HG03135 (cell line): Measurements from ENCODE around the gene CRB1.
A peak's percentile ranks its signal among the peaks of the same experiment; 100 is the strongest.

ENCODE experiments used
- ATAC-seq: cut with Tn5 transposase; IDR thresholded peaks from one replicate; pipeline ENCODE4 v1.9.1; 2021; ENCODE audit warnings: mild to moderate bottlenecking, moderate library complexity; ENCODE audit not compliant: unreplicated experiment

CRB1 gene

DNA sequence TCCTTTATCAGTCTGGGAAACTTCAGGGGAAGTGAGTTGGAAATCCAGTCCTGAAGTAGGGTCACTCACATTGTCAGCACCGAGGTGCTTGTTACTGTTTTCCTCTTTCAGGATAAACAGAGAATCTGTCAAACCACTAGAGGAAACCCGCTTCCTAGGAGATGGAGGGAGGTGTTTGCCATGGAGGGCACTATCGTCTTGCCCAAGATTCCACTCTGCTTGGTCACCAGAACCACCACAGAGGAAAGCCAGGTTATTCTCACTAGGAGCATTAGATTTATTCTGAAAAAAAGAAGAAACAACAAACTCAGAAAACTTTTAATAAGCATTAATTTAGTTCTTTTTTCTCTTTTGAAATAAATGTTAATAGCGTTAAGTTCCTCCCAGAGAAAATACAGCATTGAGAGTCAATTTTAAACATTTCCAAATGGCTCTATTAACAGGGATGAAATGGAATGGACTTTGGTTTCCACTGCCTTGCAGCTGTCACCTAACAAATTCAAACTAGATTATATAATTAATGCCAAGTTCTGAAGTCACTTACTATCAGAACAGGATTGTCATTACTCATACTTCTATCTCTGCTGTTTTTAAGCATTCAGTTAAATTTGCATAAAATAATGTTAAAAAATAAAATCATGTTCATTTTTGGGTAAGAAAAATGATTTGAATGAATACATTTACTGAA, 242.8 kb downstream of the CRB1 start:
- no peak for ATAC-seq

DNA sequence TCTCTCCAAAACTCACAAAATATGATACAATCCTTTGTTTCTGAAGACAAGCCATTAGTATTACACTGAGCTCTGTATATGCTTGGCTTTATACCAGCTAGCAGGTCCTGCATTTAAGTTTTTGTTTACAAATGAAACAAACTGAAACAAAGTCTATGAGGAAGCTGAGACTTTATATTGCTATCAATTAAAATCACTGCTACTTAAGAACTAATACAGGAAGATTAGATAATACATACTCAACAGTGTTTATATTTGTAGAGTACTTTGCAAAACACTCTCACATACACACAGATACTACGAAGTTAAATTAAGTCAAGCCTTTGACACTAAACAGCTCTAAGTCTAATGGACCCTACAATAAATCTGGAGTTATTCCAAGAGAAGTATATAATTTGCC, 247.4 kb downstream of the CRB1 start:
- ATAC-seq, result no peak

DNA sequence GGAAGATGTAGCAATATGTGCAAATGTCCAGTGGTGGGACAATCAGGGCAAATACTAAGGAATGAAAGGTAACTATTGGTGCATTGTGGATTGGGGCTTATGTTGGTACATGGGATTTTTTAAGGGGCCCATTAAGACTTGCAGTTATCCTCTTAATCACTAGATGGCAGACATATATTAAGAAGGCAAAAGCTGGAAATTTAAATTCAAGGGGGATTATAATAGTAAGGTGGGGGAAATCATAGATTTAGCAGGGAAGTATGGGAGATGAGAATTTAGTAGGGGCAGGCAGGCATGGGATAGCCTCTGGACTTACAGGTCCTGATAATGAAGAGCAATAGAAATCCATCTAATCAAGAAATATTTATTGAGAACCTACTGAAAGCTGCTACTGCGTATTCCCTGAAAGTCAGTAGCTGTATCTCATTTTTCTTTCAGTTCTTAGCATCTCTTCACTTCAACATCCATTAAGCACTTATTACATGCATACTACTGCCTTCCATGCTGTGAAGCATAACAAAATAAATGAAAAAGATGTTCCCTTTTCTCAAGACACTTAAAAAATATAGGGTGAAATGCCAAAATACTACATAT, 251.8 kb downstream of the CRB1 start:
- no peak for ATAC-seq

DNA sequence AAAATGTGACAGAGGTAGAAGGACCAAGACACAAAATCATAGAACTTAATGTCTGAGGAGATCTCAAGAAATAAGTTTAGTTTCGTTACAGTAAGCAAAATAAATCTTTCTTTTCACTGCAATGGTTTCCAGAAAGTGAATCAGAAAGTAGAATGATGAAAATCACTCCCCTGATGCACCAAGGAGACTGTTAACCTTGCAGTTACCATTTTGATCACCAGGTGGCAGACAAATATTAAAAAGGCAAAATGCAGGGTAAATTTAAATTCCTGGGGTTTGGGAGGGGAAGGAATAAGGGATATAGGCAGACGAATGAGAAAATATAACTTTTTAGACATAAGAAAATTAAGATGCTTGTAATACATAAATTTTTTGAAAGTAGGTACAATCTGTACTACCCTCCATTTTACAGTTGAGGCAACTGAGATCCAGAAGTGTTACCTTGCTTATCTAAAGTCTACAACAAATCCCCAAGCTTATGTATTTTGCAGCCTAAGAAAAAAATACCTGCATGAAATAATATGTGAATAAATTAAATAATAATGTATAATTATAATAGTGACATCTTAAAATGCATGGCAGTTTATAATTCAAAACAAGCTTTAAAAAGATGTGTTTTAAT, 253.2 kb downstream of the CRB1 start:
- ATAC-seq, result peak; percentile 72

DNA sequence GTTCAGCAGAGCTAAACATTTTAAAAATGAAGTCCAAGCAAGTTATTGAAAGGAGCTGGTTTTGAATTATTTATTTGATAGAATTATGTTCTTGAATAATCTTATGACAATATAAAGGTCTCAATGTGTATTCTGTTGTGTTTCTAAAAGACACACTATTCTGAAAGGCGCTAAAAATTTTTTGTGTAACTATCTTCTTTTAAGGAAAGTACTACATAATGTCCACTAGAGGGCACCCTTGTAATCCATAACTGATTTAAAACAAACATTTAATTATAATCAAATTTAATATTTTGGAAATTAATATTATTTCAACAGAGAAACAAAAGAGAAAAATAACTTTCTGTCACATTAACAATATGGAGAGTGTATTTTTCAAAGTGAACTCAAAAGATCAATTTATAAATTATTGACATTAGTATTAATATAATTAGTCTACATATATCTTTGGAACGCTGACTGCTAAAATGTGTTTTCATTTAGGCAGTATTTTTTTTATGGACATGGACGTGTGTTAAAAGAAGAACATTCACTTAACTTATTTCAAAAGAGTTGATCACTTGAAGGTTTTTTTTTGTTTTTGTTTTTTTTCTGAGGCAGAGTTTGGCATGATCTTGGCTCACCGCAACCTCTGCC, 258.8 kb downstream of the CRB1 start:
- no peak for ATAC-seq
